DMS153 (cell line): ENCODE data around the gene FOXL3.
A peak's percentile ranks its signal among the peaks of the same experiment; 100 is the strongest.

Source experiments
- DNase-seq: peaks from one replicate; lab custom pipeline; 2025; lab: John Stamatoyannopoulos, UW

The FOXL3 gene

DNA sequence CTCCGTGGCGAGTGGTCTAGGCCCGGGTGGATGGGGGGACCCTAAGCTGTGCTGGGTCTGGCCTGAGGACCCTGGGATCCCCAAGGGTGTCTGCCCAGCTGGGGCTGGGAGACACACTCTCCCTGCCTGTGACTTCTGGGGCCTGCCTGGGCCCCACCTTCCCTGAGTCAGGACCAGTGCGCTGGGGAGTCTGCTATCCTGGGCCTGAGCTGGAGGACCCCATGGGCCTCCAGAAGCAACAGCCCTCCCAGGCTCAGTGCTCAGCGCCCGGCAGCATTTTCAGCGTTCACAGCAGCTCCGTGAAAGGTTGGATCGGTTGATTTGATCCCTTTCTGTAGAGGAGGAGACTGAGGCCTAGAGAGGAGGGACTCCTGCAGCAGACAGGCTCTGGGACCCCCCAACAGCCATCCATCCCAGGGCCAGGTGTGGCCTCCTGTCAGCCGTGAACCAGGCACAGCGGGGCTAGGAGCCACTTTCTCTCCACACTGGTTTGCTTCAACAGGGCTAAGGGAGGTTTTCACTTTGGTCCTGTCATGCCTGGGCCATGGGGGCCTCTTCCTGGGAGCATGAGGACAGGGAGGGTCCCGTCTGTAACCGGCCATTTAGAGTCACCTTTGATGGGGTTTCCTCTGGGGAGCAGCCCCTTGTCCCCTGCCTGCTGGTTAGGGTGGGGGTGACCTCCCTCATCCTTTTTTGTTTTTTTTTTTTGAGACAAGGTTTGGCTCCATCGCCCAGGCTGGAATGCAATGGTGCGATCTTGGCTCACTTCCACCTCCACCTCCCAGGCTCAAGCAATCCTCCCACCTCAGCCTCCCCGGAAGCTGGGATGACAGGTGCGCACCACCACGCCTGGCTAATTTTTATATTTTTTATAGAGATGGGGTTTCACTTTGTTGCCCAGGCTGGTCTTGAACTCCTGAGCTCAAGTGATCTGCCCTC lies 12.4 kb downstream of the FOXL3 start:
- DNase-seq = no peak

DNA sequence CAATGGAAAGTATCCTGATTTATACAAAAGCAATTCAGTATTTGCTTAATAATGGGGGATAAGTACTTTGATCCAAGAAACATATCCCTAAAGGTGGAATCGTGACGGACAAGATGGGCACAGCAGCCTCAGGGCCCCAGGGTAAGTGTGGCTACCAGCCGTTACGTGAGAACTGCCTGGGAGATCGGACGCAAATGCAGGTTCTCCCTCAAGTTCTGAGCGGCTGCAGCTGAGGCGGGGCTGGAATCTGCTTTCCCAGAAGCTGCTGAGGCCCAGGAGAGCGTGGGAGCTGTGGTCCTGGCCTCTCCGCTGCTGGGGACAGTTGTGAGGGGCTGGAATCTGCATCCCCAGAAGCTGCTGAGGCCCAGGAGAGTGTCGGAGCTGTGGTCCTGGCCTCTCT lies 13.5 kb downstream of the FOXL3 start:
- DNase-seq = no peak

DNA sequence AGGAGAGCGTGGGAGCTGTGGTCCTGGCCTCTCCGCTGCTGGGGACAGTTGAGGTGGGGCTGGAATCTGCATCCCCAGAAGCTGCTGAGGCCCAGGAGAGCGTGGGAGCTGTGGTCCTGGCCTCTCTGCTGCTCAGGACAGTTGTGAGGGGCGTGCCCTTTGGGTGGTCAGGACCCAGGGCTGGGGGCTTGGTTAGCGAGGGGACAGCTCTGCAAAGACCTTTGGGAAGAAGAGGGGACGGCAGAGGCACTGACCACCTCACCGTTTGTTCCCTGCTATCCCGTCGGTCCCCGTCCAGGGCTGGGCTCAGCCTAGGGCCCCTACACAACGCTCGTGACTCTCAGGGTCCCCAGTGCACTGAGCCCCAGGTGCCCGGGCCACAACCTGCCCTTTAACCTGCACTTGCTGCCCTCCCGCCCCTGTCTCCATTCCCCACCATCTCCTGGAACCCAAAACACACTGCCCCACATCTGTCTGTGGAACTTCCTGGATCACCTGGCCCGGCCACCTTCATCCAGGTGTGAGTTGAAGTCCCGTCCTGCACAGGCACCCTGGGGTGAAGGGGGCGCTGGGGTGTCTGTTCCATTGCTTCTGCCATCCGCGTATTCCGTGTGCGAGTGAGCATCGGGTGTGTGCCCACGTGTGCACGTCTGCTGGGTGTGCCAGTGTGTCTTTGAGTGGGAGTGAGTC lies 14.1 kb downstream of the FOXL3 start:
- DNase-seq = no peak

DNA sequence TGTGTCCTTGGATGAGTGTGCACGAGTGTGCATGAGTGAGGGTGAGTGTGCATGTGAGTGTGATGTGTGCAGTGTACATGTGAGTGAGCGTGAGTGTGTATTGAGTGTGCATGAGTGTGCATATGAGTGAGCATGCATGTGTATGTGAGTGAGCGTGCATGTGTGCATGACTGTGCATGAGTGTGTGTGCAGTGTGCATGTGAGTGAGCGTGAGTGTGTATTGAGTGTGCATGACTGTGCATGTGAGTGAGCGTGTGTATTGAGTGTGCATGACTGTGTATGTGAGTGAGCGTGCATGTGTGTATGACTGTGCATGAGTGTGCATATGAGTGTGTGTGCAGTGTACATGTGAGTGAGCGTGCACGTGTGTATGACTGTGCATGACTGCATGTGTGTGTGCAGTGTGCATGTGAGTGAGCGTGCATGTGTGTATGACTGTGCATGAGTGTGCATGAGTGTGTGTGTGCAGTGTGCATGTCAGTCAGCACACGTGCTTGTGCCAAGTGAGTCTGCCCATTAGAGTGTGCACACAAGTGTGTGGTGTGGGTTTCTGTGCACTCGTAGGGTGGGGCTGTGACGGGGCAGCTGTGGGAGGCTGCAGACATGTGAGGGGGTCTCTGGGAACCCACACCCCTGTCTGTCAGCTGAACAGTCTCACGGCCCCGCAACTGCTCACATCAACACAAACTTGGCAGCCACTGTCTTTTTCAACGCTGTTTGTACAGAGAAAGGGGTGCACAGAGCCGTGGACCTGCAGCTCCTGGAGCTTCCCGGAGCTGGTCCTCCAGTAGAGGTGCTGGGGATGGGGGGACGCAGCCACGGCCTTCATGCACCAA lies 14.8 kb downstream of the FOXL3 start:
- DNase-seq = no peak

DNA sequence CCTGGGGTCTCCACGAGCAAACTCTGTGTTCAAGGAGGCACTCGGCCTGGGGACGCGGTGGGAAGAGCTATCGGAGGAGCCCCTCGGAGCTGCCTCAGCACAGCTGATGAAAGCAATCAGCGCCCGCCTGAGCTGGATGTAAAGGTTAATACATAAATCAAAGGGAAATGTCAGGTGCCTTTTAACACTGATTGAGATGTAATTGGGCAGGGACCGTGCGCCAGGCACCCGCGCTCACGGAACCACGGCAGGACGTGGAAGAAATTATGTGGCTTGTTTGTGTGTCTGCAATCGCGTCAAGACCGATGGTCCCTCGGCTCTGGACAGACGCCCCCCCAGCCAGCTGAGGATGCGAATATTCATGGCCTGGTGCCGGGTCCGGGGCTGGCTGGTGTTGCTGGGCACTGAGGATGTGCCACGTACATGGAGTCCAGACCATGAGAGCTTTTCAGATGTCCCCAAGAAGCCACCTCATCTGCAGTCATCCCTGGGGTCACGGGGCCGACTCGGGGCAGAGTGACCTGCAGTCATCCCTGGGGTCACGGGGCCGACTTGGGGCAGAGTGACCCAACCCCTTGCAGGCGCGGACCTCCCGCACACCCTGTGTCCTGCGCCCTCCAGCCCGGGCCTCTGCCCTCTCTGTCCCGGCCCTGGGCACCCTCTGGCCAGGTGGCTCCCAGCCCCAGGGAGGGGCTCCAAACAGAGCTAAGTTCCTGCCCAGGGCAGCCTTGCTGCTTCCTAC lies 15.6 kb downstream of the FOXL3 start:
- DNase-seq = no peak

DNA sequence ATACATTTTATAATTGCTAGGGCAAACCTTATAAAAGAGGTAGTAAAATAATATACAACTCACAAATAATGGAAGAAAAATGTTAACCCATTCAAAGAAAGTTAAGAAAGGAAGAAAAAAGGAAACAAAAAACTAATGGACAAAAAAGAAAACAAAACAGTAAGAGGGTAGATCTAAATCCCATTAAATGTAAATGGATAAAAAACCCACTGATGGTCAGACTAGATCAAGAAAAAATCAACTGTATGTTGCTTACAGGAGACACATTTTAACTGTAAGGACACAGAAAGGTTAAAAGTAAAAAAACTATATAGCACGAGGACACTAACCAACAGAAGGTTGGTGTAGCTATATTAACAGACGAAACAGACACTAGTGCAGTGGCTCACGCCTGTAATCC lies 18.0 kb downstream of the FOXL3 start:
- DNase-seq = no peak

DNA sequence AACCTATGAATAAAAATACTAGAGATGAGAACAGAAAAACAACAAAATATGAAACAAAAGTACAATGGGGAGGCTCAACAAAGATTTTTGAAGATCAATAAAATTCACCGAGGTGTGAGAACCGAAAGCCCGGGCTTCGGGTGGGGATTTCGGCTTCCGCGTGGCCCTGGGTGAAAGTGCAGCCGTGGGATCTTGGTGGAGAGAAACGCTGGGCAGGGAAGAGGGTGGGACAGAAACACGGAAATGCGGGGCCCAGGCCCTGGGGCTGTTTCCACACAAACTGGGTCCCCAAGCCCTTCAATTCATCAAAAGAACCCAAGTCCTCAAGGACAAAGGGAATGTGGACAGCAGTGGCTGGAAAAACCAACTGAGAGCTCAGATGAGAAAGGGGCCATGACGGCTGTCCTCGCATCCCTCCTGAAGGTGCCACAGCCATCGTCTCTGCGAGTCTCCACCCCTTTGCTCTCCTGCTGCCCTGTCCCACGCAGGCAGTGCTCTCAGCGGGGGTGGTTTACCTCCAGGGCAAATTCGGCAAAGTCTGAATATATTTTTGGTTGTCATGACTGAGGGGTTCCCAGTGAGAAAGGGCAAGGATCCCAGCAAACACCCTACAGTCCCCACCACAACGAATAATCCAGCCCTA lies 19.7 kb downstream of the FOXL3 start:
- DNase-seq = no peak

DNA sequence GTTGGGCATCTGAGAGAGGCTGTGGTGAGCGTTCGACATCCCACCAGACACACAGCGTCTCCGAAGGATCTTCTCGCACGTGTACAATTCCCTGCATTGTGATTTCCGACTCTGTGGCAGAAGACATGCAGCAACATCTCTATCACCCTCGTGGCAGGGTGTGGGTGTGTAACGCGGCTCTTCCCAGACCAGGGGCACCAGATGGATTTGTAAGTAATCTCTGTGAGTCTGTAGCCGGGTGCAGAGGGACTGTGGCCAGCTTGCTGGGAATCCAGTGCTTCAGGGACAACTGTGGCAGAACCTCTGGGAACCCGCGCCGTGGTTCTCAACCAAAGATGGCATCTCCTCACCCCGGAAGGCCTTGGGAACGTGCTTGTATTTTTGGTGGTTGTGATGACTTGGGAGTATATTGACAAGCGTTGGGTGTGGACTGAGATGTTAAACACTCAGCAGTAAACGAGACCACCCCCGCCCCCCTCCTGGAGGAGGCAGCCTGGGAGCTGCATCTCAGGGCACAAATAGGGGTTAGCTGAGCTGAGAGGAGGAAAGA lies 21.2 kb downstream of the FOXL3 start:
- no peak for DNase-seq

DNA sequence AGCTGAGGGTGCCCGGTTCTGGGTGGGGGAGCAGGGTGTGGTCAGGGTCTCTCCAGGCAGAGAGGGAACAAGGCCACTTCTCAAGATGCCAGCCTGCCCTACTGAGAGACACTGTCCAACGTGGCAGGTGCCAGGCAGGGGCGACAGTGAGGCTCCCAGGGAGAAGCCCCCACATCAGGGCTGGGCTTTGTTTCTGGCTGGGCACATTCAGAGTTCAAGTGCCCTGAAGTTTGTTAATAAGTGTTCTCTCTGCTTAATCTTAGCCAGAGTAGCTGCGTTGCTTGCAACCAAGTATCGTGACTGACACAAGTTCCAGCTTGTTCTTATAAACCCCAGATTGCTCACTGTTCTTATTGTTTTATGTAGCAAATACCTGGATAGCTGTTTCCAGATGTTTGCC lies 21.8 kb downstream of the FOXL3 start:
- DNase-seq = no peak

DNA sequence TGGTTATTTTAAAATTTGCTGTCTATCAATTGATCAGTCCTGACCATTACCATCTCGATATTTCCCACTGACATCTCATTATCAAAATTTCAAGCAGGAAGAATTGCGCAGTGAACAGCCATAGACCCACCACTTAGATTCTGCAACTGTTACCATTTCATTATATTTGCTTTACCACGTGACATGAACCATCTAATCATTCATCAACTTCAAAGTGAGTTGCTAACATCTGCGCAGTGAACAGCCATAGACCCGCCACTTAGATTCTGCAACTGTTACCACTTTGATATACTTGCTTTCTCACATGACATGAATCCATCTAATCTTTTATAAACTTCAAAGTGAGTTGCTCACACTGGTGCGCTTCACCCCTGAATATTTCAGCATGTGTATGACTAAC lies 22.5 kb downstream of the FOXL3 start:
- DNase-seq = no peak

DNA sequence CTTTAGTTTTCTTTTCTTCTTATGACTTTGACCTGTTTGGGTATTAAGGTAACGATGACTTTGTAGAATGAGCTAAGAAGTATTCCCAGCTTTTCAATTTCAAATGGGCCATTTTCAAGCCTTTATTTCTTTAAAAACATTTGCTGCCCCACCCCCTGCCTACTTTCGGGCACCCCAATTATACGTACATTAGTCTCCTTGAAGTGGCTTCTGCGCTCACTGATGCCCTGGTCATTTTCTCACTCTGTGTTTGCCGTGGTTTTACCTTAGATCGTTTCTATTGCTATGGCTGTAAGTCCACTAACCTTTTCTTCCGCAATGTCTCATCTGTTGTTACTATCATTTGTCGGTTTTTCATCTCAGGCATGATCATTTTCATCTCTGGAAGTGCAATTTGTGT lies 24.9 kb downstream of the FOXL3 start:
- no peak for DNase-seq

DNA sequence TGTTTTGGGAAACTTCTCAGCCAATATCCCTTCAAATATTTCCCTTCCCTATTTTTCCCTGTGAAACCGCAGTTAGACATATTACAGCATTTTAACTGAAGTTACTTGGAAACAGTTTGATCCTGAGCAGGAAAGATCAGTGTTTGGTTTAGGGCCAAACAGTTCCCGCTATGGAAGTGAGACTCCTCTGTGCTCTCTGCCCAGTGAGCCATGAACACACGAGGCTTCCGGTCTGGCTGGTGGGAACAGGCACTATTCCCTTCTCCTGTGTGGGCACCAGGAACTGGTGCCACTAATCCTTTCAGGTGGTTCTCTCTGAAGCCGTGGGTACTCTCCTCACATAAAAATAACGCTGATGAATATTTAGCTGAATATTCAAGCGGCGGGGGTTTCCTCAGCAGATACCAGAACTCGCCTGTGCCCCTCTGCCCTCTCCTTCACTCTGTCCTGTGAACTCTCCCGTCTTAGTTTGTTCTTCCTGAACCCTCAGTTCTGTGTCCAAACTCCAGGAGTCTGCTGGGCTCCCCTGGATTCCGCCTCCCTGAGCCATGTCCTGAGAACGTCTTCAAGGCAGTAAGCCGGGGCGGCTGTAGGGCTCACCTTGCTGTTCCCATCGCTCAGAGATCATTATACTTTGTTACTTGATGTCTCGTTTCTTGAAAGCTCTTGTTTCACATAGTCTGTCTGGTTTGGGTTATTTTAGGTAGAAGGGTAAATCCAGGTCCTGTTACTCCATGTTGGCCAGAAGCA lies 25.7 kb downstream of the FOXL3 start:
- no peak for DNase-seq

DNA sequence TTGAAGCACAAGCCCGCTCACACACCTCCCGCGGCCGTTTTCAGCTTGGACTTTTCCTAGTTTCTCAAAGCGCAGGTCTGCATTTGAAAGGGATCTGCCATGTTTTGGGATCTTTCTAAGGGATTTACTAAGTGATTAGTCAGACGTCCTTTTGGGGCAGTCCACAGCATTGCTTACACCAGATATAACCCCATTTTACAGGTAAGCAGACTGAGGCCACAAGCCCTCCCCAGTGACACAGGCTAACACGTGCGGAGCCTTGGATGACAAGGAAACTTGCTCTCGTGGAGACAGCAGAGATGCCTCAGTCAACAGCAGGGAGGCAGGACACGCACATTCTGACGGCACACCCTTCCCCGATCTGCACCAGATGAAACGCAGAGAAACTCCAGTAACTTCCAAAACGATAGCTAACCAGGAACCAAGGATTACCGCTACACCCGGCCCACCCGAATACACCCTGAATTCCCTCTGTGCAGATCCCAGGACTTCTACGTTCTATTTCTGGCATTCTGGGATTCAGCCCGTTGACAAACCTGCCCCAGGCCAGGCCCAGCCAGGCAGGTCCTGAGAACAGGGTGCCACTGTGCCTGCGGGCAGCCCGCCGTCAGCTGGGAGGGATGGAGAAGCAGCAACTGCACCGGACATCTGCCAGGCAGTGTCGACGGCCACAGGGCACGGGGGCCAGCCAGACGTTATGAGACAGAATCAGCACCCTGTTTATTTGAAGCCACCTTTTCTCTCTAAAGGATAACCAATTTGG lies 27.9 kb downstream of the FOXL3 start:
- DNase-seq = no peak

DNA sequence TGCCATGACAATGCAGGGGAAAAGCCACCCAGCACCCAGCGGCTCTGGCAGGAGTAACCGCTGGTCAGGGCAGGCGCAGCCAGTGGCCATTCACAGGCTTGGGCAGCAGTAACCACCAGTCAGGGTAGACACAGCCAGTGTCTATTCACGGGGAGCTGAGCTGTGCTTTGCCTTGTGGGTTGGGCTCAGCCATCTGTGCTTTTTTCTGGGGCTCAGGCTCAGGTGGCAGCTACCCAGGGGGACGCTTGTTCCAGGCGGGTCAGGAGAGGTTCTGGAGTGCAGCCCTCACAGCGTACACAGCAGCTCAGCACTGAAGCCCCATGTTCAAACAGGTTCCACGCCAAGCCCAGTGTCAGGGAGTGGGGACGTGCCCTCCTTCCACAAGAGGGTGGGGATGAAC lies 28.5 kb downstream of the FOXL3 start:
- no peak for DNase-seq

DNA sequence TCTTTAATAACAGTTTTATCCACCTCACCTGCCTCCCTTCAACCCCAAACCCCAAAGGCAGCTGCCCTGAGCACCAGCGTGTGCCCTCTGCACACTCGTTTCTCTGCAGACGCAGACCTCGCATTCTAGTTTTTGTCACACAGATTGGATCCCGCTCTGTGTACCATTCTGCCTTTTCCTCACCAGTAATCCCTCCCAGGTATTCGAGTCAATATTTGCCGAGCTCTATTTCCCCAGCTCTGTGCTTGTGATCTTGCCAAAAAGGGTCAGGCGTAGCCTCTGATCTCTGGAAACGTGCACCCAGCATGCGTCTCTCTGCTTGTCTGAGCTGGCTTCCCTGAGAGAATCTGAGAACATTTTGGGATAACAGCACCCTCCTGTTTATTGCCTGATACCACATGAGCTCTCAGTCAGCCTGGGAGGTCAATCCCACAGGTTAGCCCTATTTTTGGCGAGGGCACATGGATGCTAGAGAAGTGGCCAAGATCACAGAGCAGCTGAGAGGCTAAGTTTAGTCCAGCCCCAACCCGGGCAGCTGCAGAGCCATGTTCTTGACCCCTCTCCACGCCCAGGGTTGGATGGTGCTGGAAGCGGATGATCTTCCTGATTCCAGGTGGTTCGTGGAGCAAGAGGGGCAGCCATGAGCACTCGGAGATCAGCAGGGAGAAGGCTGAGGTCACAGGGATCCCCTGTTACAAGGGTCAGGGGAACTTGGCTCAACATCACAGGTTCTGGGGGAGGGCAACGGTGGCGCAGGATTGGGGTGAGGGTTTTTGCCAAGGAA lies 29.1 kb downstream of the FOXL3 start:
- DNase-seq = peak; percentile 68

DNA sequence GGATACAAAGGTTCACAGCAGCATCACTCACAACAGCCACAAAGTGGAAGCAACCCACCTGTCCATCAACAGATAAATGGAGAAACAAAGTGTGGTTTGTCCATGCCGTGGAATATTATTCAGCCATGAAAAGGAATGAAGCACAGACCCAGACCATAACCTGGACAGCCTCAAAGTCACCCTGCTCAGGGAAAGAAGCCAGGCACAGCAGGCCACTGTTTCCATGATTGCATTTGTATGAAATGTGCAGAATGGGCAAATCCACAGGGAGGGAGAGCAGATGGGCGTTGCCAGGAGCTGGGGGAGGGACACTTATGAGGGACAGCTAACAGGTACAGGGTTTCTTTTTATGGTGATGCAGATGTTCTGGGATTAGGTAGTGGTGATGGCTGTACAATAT lies 30.3 kb downstream of the FOXL3 start:
- DNase-seq = no peak

DNA sequence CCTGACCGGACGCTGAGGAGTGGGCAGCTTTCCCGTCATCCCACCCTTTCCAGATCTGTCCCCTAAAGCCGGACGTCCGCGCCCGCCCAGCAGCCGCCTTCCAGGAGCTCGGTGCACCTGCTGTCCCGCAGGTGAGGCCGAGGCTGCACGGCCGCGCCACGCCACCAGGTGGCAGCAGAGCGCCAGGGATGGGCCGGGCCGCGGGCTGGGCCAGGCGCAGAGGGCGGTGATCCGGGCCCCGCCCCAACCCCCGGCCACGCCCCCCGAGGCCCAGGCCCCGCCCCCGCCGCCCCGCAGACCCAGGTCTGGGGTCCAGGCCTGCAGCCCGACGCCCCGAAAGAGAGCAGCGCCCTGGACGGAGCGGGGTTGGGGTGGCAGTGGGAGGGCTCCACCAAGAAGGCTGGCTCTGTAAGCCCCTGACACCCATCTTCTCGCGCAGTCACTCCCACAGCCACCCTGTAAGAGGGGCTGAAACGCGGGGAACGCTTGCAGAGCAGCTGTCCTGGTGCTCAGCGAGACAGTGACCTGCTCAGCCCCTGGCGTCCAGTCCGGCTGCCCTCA lies 32.2 kb downstream of the FOXL3 start:
- peak; percentile 69 for DNase-seq

DNA sequence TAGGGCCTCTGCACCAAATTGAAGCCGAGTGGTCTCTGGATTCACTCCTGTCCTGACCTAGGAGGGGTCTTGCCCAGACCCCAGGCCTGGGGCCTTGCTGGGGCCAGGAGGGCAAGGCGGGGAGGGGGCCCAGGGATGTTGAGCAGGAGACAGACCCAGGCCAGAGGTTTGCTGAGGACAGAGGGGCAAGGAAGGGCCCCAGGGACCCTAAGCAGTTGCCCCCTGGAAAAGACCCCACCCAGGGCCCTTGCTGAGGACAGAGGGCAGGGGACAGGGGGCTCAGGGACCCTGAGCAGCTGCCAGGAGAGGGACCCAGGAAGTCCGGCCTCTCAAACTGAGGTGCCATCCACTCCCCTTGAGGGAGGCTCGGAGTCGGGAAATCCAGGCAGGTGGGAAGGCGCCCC lies 32.7 kb downstream of the FOXL3 start:
- DNase-seq = no peak
